ENCODE results near the gene CAMK2A. TPM values are rescaled to one million over a fixed set of nuclear protein-coding genes. Genes with fewer than 3 reads are reported as not detected.

CAMK2A gene
- total RNA-seq, 1 donor from 2014 or later = 4.0 TPM

DNA sequence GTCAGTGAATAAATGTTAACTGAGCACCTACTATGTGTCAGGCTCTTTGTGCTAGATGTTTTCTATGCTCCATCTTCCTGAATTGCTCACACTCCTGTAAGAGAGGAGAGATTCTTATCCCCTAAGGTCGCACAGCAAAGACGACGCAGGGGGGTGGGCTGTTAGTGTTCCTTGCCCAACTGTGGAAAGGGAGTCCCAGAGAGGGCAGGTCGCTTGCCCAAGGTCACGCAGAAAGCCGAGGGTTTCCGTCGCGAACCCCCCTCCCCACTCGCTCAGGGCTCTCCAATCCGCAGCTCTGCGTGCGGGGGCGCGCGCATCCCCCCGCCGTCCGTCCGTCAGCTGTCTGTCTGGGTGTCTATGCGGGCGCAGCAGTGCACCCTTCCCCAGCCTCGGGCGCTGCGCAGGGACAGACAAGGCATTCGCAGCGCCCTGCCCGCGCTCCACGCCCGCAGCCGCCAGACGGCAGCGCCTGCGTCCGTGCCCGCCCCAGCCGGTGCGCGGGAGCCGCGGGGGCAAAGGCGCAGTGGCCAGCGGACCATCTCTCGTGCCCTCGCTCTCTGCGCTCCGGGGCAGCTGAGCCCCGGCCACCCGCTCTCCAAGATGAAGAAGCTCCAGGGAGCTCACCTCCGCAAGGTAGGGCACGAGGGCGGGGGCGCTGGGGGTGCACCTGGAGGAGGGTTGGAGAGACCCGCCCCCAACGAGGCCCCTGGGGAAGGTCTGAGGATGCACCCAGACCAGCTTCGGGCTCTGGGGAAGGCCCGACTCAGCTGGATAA lies 99.7 kb downstream of the CAMK2A start, which contains the start of gene SLC6A7:
SLC6A7 (plus strand) TSS at position 335 of the 775 bp plus-strand sequence; CDS start at position 601, 266 bp downstream.
- H3K36me3 Mint-ChIP-seq = no peaks in the 10 kb centered on the region
- no peak for DNase-seq (ENCODE audit: low spot score in 2 of 2, unreplicated experiment in 2 of 2)
- TF ChIP-seq, protein P1, sequence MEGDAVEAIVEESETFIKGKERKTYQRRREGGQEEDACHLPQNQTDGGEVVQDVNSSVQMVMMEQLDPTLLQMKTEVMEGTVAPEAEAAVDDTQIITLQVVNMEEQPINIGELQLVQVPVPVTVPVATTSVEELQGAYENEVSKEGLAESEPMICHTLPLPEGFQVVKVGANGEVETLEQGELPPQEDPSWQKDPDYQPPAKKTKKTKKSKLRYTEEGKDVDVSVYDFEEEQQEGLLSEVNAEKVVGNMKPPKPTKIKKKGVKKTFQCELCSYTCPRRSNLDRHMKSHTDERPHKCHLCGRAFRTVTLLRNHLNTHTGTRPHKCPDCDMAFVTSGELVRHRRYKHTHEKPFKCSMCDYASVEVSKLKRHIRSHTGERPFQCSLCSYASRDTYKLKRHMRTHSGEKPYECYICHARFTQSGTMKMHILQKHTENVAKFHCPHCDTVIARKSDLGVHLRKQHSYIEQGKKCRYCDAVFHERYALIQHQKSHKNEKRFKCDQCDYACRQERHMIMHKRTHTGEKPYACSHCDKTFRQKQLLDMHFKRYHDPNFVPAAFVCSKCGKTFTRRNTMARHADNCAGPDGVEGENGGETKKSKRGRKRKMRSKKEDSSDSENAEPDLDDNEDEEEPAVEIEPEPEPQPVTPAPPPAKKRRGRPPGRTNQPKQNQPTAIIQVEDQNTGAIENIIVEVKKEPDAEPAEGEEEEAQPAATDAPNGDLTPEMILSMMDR (IDR thresholded peaks at IDR 0.05; ENCODE audit: unreplicated experiment) = no peak
- H3K4me3 Mint-ChIP-seq = peak within 1 kb of the TSS; percentile 42
- H3K27me3 Mint-ChIP-seq (ENCODE audit: low read depth) = peaks cover 67% of the 10 kb centered on the region
- no peaks in the 10 kb centered on the region for H3K9me3 Mint-ChIP-seq
- H3K4me1 Mint-ChIP-seq = peaks cover 8% of the 10 kb centered on the region
- no peak within 1 kb of the TSS for H3K27ac Mint-ChIP-seq

DNA sequence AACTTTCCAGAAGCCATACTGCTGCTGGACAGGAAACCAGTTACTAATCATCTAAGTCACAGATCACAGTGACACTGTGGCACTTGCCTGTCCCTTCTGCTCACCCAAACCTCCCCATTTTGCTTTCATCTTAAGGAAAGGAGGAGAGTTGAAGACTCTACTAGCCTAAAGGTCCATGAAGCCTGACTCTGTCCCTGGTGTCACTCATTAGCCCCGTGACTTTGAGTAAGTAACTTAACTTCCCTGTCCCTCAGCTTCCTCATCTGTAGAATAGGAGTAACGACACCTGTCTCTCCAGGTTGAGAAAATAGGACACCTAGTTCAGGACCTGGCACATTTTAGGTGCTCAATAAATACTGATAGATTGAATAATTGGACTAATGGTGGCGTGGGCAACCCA lies 100.2 kb downstream of the CAMK2A start:
- H3K4me1 Mint-ChIP-seq = peaks cover 8% of the 10 kb centered on the region
- TF ChIP-seq, protein P1 (IDR thresholded peaks at IDR 0.05; ENCODE audit: unreplicated experiment) = no peak
- no peak for DNase-seq (ENCODE audit: low spot score in 2 of 2, unreplicated experiment in 2 of 2)
- no peaks in the 10 kb centered on the region for H3K36me3 Mint-ChIP-seq
- no peak overlapping the region for H3K27ac Mint-ChIP-seq
- peaks cover 67% of the 10 kb centered on the region for H3K27me3 Mint-ChIP-seq (ENCODE audit: low read depth)
- H3K9me3 Mint-ChIP-seq = no peaks in the 10 kb centered on the region
- peak overlapping the region; percentile 42 for H3K4me3 Mint-ChIP-seq

DNA sequence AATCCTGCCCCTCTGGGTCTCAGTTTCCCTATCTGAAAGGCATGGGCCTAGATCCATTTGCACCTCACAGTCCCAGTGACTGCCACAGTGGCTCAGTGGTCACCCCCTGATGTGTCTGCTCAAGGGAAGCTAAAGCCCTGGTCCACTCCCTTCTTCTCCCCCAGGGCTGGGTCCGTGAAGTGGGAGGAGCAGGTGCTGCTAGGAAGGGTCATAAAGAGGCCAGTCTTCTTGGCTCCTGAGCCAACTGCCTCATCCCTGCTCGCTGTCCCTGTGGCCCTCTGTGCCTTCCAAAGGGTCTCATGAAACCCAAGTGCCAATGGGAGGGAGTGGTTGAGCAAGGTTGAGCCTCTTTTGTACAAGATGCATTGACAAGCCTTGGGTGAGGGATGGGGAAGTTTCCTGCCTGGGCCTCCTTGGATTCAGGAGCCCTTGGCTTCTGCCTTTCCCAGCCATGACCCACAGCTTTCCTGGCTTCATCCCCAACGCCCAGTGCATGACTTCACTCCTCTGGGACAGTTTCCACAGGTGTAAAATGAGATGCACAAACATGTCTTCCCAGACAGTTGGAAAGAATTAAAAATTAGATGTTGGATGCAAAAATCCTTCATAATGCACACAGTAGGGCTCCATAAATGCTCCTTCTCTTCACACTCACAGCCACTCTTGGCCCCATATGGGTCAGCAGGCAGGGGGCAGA lies 101.3 kb downstream of the CAMK2A start:
- no peaks in the 10 kb centered on the region for H3K36me3 Mint-ChIP-seq
- no peak overlapping the region for H3K4me3 Mint-ChIP-seq
- no peak for DNase-seq (ENCODE audit: low spot score in 2 of 2, unreplicated experiment in 2 of 2)
- TF ChIP-seq, protein P1 (IDR thresholded peaks at IDR 0.05; ENCODE audit: unreplicated experiment) = no peak
- peaks cover 64% of the 10 kb centered on the region for H3K27me3 Mint-ChIP-seq (ENCODE audit: low read depth)
- no peaks in the 10 kb centered on the region for H3K9me3 Mint-ChIP-seq
- peaks cover 8% of the 10 kb centered on the region for H3K4me1 Mint-ChIP-seq
- no peak overlapping the region for H3K27ac Mint-ChIP-seq

DNA sequence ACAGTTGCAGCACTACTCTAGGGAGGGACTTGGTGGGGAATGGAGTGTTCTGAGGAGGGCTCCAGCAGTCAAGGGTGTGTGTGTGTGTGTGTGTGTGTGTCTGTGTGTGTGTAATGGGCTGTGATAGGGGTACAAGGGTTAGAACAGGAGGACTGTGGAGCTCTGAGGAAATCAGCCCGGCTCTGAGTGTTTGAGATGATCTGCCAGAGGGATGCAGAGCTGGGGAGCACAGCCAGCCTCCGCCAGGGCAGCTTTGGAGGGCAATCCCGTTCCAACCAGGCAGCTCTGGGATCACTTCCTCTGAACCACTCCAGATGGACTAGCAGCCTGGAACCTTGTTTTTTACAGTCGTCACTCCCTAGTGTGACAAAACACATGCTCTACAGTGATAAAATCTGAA lies 102.7 kb downstream of the CAMK2A start:
- Mint-ChIP-seq H3K27me3 (ENCODE audit: low read depth) (peaks cover 50% of the 10 kb centered on the region), H3K4me1 (peaks cover 8% of the 10 kb centered on the region), H3K9me3 (no peaks in the 10 kb centered on the region), H3K4me3 (no peak overlapping the region), H3K36me3 (no peaks in the 10 kb centered on the region), H3K27ac (no peak overlapping the region)
- TF ChIP-seq, protein P1 (IDR thresholded peaks at IDR 0.05; ENCODE audit: unreplicated experiment) = no peak
- DNase-seq (ENCODE audit: low spot score in 2 of 2, unreplicated experiment in 2 of 2) = no peak

DNA sequence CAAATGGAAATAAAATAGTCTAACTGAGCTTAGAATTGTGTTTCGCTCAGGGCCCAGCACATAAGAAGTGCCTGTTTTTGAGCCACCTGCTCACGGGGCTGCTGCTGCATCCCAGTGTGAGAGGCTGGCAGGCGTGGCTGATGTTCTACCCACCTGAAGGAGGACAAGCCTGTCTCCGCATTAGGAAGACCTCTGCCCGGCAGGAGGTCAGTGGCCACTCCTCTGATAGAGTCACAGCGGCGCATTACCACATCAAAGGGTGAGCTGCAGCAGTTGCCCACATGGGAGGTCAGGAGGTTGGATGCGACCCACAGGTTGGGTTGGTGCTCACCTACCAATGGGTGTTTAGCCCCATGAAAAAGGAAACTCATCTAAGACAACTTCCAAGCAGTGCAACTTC lies 103.4 kb downstream of the CAMK2A start:
- H3K27ac Mint-ChIP-seq = no peak overlapping the region
- no peak for DNase-seq (ENCODE audit: low spot score in 2 of 2, unreplicated experiment in 2 of 2)
- H3K4me3 Mint-ChIP-seq = no peak overlapping the region
- H3K27me3 Mint-ChIP-seq (ENCODE audit: low read depth) = peaks cover 43% of the 10 kb centered on the region
- peaks cover 8% of the 10 kb centered on the region for H3K4me1 Mint-ChIP-seq
- TF ChIP-seq, protein P1 (IDR thresholded peaks at IDR 0.05; ENCODE audit: unreplicated experiment) = no peak
- no peaks in the 10 kb centered on the region for H3K9me3 Mint-ChIP-seq
- no peaks in the 10 kb centered on the region for H3K36me3 Mint-ChIP-seq
